ENCODE data around the gene NCDN.

The NCDN gene

DNA sequence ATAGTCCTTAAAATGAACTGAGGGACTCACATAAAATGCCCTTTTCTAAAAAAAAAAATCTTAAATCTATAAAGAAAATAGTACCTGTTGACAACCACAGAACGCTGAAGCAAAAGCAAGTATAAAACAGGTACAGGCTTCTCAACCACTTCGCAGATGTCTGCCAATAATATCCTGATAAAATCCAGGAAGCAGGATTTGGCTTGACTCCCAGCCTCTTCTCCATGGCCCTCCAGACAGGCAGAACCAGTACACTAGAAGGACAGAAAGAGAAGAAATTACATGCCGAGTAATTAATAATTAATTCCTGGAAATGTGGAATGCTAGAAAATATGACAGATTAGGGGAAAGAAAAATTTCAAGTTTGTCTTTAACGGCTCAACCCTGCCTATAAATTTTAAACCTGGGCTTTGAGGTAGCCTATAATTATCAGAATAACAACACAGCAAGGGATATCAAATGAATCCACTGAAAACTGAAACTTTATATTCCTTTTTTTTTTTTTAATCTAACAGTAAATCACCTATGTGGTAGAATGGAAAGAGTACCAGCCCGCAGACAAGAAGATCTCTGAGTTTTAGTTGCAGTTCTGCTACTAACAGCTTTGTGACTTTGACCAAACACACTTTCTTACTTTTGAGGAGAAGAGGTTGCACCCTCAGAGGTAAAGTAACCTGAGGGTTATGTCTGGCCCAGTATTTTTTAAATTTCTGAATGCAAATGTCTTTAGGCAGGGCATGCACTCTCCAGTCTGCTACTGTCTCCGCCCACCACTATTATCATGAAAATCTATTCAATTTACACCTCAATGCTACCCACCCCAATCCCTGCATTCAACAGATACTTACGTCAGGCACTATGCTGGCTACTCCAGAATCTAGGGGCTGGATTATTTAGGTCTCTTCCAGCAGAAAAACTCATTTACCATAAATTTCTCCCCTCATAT, 3.1 kb upstream of the NCDN start:
- no peak for DNase-seq (ENCODE audit: low read depth)

DNA sequence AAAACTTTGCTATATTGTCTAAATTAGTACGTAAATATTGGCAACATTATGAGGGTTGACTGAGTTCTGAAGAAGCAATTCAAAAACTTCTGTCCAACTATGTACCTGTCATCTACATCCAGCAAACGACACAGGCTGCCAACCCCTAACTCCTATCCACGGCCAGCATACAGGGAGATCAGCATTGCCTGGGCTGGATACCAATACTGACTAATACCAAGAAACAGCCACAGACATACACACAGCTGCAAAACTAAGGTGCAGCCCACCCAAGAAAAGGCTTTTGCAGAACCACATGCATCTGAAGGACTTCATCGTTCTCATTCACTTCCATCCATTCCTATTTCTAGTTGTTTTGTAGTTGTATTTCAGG, 2.4 kb upstream of the NCDN start:
- peak; percentile 30 for DNase-seq (ENCODE audit: low read depth)

DNA sequence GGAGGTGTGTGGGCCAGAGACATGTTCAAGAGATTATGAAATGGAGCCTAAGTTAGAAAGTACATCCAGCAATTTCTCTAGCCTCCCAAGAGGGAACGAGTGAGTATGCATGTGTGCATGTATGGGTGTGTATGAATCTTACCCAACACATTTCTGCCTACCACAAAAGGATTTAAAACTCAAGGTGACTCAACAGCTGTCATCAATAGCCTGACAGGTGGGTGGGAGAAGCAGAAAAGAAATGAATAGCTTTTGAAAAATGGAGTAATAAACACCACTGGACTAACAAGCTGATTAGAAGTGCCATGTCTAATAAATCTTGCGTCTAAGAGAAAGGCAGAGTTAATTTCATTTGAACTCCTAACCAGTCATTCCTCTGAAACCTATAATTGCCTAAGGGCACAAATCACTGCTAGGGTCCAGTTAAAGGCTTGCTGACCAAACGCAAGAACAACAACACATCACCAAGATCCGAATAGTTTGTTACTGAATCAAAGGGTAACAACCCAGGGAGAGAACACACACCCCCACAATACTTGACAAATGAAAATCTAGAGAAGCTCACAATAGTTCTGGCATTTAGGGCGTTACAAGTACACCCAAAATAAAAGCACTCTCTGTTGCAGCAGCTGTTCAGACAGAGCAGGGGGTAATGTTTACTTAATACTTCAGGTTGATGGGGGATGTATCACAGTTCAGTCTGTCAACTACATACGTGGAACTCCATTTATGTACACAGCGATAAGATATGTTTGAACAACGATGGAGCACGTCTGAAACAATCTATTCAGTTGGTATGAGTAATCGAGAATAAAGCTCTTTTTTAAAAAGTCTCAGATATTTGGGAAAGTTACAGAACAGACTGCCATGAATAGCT, 1.8 kb upstream of the NCDN start:
- DNase-seq (ENCODE audit: low read depth), result peak; percentile 89

- no peak for DNase-seq (ENCODE audit: low read depth)
Measured at GRCh38 chr1:35556484-35557117, 998 bp upstream of the NCDN start.

DNA sequence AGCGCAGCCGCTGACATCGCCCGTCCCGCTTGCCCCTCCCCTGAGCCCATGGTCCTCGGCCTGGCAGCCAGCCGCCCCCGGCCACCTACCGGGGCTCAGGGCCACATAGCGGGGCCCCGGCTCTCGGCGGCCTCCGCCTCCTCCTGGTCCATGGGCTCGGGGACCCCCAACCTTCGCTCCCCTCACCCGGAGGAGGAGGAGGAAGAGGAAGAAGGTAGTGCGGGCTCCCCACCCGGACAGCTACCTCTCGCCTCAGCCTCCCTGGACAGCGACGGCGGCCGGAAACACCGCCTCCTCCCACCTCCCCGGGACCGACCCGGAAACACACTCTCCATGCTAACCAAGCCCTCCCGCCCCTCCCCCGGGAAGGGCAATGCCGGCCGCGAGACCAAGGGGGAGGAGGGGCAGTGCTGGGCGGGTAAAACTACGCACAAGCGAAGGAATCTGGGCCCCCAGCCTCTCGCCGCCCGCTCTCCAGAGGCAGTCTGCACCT, 435 bp upstream of the NCDN start, which contains the start of gene KIAA0319L:
TSS of gene KIAA0319L (minus strand) at position 286 of the 493 bp plus-strand sequence. CDS start 2,912 bp downstream, outside the sequence.
- no peak for DNase-seq (ENCODE audit: low read depth)

DNA sequence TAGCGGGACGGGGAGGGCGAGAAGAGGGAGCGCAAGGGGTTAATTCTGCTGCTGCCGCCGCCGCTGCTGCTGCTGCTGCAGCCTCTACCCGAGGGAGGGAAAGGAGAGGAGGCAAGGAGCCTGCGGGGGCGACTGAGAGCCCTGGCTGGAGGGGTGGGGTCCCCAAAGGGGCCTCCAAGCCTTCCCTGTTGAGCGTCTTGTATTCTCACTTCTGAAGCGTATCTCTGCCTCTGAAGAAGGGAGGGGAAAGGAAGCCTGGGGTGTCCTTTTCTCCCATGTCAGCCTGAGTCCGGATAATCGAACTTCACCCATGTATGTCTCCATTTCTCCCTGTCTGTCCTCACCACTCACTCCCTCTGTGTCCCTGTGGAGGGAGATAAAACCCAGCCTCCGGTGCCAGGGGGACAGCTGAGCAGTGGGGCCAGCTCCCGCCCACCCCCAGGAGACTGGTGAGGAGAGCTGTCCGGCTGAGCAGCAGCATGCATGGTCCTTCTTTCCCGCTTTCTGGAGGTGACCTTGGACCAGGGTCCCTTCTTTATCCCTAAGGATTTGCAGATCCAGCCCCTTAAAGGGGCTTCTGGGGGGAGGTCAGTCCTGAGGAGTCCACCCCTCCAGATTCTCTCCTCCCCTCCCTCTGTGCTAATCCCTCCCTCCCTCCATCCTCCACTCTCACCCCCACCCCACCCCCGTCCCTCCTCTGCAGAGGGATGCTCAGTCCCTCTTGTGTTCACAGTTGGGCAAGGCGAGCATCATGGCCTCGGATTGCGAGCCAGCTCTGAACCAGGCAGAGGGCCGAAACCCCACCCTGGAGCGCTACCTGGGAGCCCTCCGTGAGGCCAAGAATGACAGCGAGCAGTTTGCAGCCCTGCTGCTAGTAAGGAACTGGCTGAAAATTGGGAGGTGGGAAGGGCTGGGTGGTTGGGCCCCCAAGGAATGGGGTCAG, 1.0 kb downstream of the NCDN start:
- no peak for DNase-seq (ENCODE audit: low read depth)

- no peak for DNase-seq (ENCODE audit: low read depth)
Measured at GRCh38 chr1:35559317-35559944, 1.8 kb downstream of the NCDN start.

DNA sequence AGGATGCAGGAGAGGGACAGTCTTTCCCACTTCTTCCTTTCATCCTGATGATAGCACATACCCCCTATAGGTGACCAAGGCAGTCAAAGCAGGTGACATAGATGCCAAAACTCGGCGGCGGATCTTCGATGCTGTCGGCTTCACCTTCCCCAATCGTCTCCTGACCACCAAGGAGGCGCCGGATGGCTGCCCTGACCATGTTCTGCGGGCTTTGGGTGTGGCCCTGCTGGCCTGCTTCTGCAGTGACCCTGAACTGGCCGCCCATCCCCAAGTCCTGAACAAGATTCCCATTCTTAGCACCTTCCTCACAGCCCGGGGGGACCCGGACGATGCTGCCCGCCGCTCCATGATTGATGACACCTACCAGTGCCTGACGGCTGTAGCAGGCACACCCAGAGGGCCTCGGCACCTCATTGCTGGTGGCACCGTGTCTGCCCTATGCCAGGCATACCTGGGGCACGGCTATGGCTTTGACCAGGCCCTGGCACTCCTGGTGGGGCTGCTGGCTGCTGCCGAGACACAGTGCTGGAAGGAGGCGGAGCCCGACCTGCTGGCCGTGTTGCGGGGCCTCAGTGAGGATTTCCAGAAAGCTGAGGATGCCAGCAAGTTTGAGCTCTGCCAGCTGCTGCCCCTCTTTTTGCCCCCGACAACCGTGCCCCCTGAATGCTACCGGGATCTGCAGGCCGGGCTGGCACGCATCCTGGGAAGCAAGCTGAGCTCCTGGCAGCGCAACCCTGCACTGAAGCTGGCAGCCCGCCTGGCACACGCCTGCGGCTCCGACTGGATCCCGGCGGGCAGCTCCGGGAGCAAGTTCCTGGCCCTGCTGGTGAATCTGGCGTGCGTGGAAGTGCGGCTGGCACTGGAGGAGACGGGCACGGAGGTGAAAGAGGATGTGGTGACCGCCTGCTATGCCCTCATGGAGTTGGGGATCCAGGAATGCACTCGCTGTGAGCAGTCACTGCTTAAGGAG, 2.9 kb downstream of the NCDN start:
- DNase-seq (ENCODE audit: low read depth), result no peak

- DNase-seq (ENCODE audit: low read depth), result no peak
Measured at GRCh38 chr1:35561297-35561971, 3.8 kb downstream of the NCDN start.

DNA sequence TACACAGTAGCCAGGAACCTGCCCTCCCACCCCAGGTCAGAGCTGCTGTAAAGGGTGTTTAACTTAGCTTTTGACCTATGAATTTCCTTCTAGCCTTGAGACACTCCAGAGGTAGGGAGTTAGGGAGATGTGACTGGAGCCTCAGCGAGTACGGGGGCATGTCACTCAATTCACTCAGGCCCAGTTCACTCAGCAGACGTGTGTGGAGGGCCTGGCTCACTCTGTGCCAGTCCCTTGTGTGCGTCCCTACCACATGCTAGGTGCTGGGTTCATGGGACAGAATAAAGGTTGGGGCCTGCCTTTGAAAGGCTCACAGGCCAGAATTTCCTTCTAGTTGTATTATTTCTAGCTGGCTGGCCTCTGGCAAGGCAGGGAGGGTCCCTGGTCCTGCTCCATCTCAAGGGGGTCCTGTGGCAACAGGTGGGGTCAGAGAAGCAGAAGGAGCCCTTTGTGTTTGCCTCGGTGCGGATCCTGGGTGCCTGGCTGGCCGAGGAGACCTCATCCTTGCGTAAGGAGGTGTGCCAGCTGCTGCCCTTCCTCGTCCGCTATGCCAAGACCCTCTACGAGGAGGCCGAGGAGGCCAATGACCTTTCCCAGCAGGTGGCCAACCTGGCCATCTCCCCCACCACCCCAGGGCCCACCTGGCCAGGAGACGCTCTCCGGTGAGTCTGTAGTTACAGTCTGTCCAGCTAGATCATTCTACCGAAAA, 4.5 kb downstream of the NCDN start:
- DNase-seq (ENCODE audit: low read depth), result no peak

GRCh38 chr1:35563166-35563565, 5.6 kb downstream of the NCDN start:
- DNase-seq (ENCODE audit: low read depth), result no peak

GRCh38 chr1:35564037-35564883, 6.7 kb downstream of the NCDN start:
- peak; percentile 78 for DNase-seq (ENCODE audit: low read depth)

DNA sequence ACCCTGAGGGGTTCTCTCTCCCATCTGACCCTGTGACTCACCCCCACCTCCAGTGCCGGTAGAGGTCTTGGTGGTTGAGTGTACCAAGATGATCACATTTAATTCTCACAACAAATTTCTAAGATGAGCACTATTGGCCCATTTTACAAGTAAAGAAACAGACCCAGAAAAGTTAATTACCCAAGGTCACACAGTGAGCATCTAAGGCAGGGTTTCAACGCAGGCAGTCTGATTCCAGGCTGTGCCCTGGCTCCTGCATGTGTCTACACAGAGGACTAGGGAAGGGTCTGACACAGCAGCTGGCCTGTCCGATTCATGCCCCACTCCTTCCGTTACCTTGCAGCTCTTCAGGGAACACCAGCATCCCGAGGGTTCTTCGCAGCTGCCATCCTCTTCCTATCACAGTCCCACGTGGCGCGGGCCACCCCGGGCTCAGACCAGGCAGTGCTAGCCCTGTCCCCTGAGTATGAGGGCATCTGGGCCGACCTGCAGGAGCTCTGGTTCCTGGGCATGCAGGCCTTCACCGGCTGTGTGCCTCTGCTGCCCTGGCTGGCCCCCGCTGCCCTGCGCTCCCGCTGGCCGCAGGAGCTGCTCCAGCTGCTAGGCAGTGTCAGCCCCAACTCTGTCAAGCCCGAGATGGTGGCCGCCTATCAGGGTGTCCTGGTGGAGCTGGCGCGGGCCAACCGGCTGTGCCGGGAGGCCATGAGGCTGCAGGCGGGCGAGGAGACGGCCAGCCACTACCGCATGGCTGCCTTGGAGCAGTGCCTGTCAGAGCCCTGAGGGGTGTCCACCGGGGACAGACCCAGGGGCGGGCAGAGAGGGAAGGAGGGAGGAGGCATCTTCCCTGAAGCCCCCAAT, 7.5 kb downstream of the NCDN start:
- no peak for DNase-seq (ENCODE audit: low read depth)

- DNase-seq (ENCODE audit: low read depth), result no peak
Measured at GRCh38 chr1:35565742-35566133, 8.1 kb downstream of the NCDN start.

GRCh38 chr1:35567947-35568558, 10.5 kb downstream of the NCDN start:
- peak; percentile 26 for DNase-seq (ENCODE audit: low read depth)

GRCh38 chr1:35568975-35569395, 11.4 kb downstream of the NCDN start:
- peak; percentile 60 for DNase-seq (ENCODE audit: low read depth)
